GM18520 (cell line): ENCODE data around the gene HARS1.
"Not testable (repeated sequence)": the region's sequence is repeated elsewhere in the genome, so short reads cannot be mapped to it uniquely, and the experiment has no call there.

Experiments
- ATAC-seq: cut with Tn5 transposase; IDR thresholded peaks from one replicate; pipeline ENCODE4 v1.9.1; 2021; ENCODE audit not compliant: unreplicated experiment

Gene HARS1

DNA sequence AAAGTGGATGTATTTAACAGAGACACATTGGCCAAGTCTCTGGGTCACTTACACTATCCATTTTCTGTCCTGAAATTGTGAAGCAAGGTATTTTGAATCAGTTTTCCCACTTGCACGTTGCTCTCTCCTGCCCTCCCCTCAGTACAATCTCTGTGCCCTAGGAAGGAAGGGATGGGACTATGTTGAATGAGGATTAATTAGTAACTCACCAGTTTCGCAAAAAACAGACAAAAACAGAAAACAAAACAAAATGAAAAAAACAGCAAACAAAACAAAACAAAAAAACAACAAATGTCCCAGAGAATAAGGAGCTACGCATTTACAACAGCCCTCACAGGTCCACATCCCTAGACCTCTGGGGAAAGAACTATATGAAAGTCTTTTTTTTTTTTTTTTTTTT lies 57.1 kb downstream of the HARS1 start:
- no peak for ATAC-seq

DNA sequence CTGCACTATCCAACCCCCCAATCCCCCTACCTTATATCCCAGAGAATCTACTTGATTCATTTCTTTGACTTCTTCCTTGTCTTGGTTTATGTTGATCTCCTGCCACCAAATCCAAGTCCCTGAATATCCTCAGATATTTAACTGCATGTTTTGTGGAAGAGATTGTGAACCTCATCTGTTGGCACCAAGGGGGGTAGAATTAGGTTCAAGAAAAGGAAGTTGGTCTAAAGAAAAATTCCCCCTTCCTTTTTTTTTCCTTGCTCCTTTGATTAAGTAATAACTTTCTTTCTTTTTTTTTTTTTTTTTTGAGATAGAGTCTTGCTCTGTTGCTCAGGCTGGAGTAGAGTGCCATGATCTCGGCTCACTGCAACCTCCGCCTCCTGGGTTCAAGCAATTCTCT lies 57.7 kb downstream of the HARS1 start:
- ATAC-seq = no peak

DNA sequence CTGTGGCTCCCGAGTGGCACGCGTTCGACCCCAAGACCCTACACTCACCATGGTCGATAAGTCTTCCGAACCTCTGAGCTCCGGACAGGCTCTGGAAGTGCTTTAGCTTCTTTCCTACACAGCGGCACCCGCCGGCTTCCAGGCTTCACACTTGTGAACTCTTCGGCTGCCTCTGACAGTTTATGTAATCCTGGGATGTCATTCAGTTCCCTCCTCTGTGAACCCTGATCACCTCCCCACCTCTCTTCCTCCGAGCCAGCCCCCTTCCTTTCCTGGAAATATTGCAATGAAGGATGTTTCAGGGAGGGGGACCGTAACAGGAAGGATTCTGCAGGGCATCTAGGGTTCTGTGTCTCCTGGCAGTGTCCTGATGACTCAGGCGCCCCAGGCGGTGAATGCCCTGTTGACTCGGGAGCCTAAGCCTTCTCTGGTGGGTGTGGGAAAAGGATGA lies 58.1 kb downstream of the HARS1 start, which contains the start of gene CD14:
Gene CD14 (minus strand): TSS at position 155 of the 451 bp plus-strand sequence. CDS start 104 bp downstream, at position 51.
- no peak for ATAC-seq

DNA sequence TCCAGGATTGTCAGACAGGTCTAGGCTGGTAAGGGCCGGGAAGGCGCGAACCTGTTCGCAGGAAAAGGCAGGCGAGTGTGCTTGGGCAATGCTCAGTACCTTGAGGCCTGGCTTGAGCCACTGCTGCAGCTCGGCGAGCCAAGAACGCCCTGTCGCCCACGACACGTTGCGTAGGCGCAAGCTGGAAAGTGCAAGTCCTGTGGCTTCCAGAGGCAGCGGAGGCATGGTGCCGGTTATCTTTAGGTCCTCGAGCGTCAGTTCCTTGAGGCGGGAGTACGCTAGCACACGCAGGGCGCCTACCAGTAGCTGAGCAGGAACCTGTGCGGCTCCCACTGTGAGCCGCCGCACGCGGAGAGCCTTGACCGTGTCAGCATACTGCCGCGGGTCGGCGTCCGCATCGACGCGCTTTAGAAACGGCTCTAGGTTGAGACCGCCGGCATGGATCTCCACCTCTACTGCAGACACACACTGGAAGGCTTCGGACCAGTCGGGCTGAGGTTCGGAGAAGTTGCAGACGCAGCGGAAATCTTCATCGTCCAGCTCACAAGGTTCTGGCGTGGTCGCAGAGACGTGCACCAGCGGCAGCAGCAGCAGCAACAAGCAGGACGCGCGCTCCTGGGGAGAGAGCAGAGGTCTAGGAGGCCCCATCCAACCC lies 58.7 kb downstream of the HARS1 start:
- peak; percentile 24 for ATAC-seq

DNA sequence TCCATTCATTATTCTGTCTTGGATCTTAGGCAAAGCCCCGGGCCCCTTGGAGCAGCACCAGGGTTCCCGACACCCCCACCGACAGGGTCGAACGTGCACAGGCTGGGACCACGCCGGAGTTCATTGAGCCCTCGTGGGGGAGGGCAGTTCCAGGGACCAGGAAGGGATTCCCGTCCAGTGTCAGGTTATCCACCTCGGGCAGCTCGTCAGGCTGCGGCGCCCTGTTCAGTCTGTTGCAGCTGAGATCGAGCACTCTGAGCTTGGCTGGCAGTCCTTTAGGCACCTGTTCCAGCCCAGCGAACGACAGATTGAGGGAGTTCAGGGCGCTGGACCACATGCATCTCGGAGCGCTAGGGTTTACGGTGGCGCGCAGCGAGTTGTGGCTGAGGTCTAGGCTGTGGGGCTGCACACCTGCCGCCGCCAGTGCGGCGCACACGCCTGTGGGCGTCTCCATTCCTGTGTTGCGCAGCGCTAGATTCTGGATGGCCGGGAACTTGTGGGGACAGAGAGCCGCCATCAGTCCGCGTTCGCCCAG lies 59.3 kb downstream of the HARS1 start:
- ATAC-seq = no peak

DNA sequence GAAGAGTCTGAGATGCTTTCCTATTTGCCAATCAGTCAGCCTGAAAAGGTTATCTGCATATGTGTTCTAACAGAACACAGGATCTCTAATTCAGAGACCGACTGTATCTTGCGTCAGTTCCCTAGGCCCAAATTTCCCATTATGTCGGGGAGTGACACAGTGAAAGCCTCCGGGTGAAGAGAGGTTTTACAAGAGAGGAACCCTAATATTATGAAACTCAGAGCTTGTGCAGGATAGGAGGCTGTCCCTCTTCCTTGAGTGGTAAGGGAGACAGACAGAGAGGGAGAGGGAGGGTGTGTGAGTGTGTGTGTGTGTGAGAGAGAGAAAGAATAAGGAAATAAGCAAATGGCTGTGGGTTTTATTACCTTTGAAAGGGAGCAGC lies 60.1 kb downstream of the HARS1 start:
- ATAC-seq = no peak

DNA sequence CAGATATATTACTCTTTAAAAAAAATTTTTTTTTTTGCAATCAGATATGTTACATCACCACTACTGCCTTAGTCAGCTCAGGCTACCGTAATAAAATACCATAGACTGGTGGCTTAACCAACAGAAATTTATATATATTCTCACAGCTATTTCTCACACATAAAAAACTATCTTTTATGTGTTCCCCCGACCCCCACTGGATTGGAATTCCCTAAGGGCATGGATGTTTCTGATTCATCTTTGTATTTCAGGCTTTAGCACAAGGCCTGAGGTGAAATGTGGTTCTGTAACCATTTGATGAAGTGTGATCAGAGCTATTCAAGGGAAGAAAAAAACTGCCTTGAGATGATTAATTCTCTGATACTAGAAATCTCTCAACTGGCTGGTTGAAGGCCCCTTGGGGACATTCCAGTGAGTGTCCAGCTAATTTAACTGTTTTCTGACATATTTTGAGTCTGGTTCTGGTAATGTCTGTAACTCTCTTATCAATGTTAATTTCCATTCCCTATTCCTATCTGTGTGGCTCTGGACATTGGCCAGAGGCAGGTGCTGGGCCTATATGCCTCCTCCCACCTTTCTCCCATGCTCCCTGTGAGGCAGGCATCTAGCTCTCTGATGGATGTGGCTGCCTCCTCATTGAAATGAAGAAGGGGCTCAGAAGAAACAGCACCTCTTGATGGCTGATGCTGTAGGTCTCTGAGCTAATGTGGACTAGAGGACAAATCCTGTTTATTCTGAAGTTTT lies 60.7 kb downstream of the HARS1 start:
- ATAC-seq = no peak

DNA sequence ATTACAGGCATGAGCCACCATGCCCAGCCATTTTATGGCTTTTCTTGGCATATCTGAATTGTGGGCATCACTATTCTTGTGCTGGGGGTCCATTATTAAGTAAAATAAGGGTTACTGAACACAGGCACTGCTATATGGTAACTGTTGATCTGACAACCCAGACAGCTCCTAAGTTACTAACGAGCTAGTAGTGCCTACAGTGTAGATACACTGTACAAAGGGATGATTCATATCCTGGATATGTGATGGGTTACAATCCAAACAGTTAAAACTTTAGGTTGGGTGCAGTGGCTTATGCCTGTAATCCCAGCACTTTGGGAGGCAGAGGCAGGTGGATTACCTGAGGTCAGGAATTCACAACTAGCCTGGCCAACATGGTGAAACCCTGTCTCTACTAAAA lies 62.5 kb downstream of the HARS1 start:
- no peak for ATAC-seq

DNA sequence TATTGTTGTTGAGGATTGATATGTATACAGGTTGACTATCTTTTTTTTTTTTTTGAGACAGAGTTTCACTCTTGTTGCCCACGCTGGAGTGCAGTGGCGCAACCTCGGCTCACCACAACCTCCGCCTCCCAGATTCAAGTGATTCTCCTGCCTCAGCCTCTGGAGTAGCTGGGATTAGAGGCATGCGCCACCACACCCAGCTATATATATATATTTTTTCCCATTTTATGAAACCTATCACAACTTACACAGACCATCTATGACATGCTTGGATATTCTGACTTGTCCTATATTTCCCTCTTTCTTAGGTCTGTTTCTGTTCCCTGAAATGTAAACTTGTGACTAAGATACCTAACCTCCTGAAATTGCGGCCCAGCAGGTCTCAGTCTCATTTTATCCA lies 63.2 kb downstream of the HARS1 start:
- ATAC-seq = no peak

DNA sequence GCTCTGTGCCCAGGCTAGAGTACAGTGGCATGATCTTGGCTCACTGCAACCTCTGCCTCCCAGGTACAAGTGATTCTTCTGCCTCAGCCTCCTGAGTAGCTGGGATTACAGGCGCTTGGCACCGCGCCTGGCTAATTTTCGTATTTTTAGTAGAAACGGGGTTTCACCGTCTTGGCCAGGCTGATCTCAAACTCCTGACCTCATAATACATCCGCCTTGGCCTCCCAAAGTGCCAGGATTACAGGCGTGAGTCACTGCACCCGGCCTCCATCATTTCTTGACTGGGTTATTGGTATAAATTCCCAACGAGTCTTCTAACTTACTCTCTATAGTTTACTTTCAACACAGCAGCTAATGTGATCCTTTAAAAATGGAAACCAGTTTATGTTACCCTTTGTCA lies 66.3 kb downstream of the HARS1 start:
- ATAC-seq = not testable (repeated sequence)
